K562 (cell line): ENCODE measurements around the gene PRSS53. TPM values are rescaled to one million over a fixed set of nuclear protein-coding genes. Genes with fewer than 3 reads are reported as not detected.

Experiments
- MLLT1 ChIP-seq, 2 experiments: fragments of 450-650 bp; IDR thresholded peaks; 2 replicates each; pipeline ENCODE4 v1.6.1; 2016
- PML ChIP-seq: IDR thresholded peaks from 2 replicates; pipeline ENCODE4 v1.6.1; 2012; ENCODE audit warnings: low read length, inconsistent platforms
- RBBP5 ChIP-seq: fragments of 200-600 bp; sonication (generic); IDR thresholded peaks from 2 replicates; pipeline ENCODE4 v1.6.1; 2012; ENCODE audit warnings: borderline replicate concordance, mild to moderate bottlenecking, low read length, control low read depth, inconsistent platforms; ENCODE audit not compliant: insufficient read depth, poor library complexity, severe bottlenecking
- RBM34 ChIP-seq: fragments of 200-400 bp; formaldehyde crosslinking; IDR thresholded peaks from 2 replicates; pipeline ENCODE4 v1.6.1; 2018; ENCODE audit warnings: low read length, borderline replicate concordance; ENCODE audit not compliant: insufficient read depth
- RERE ChIP-seq: sonication (generic); formaldehyde crosslinking; IDR thresholded peaks from 2 replicates; pipeline ENCODE4 v1.8.0; 2023; ENCODE audit warnings: missing genetic modification reagents, mild to moderate bottlenecking, borderline replicate concordance
- TARDBP ChIP-seq: fragments of 450-650 bp; IDR thresholded peaks from 2 replicates; pipeline ENCODE4 v1.6.1; 2016
- ZEB2 ChIP-seq: fragments of 450-650 bp; IDR thresholded peaks from 2 replicates; pipeline ENCODE4 v1.6.1; 2016
- ZFP36 ChIP-seq: fragments of 150-350 bp; IDR thresholded peaks from 2 replicates; pipeline ENCODE4 v1.6.1; 2018; ENCODE audit warnings: low read length, low read depth; ENCODE audit not compliant: partially characterized antibody
- ZNF551 ChIP-seq: fragments of 250-450 bp; sonication (Bioruptor Pico); IDR thresholded peaks from 2 replicates; pipeline ENCODE4 v1.5.0; 2021; ENCODE audit warnings: mild to moderate bottlenecking, moderate library complexity
- polyA plus RNA-seq, 8 experiments: library from polyadenylated mRNA; depleted of rRNA in 4 of 8; stranded (reverse) in 5 of 8; unstranded in 3 of 8; fragments of >200 nt; fragmentation: Nextera tagmentation in 2 of 8; fragmentation: Illumina TruSeq in 1 of 8; extraction: Ambion mirVana in 2 of 8; extraction: Trizol in 1 of 8; gene quantifications; 2 replicates each; pipeline versions ENCODE4 v1.2.1 to v1.2.3, GENCODE V29; 2011 to 2014; ENCODE audit warnings: inconsistent platforms in 1 of 8, missing spikeins in 1 of 8
- total RNA-seq, 7 experiments: library from RNA; depleted of rRNA in 6 of 7; stranded (reverse); fragments of >200 nt in 6 of 7; fragmentation: Illumina TruSeq in 2 of 7; extraction: Trizol in 2 of 7; gene quantifications; 2 replicates each; pipeline versions ENCODE4 v1.2.1 to v1.2.3, GENCODE V29; 2011 to 2021; ENCODE audit warnings: low replicate concordance in 1 of 7
- TF ChIP-seq, protein P1 (sequence below): sonication (generic); formaldehyde crosslinking; IDR thresholded peaks from 2 replicates; pipeline ENCODE4 v1.8.1; 2023; ENCODE audit warnings: missing genetic modification reagents, mild to moderate bottlenecking, borderline replicate concordance
- TF ChIP-seq, protein P2 (sequence below): fragments of 450-650 bp; conservative IDR thresholded peaks from 2 replicates; pipeline ENCODE4 v1.6.1; 2016; ENCODE audit warnings: missing genetic modification characterization, low read depth, mild to moderate bottlenecking, missing compliant biosample characterization, moderate library complexity

The PRSS53 gene
- total and polyA plus RNA-seq, 9 of the 15 experiments (the other 6 are each of a cell fraction or from before 2014, with no cell fraction given): 0.40 to 1.9 (median 0.78) TPM; not detected in 2

DNA sequence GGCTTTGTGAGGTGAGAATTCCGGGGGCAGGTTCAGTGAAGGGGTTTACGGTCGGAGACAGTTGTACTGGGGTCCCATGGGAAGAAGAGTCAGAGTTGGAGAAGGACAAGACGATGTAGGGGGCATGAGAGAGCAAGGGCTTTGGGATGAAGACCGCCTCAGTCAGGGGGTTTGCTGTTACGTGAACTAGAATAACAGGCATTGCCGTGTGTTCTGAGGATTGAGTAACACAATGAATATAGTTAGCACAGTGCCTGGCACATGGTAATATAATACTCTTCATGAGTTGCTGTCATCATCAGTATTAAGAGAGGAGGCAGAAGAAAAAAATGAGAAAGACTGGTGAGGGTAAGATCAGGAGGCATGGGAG, 13.9 kb downstream of the PRSS53 start (continued):
- TF ChIP-seq, protein P1, sequence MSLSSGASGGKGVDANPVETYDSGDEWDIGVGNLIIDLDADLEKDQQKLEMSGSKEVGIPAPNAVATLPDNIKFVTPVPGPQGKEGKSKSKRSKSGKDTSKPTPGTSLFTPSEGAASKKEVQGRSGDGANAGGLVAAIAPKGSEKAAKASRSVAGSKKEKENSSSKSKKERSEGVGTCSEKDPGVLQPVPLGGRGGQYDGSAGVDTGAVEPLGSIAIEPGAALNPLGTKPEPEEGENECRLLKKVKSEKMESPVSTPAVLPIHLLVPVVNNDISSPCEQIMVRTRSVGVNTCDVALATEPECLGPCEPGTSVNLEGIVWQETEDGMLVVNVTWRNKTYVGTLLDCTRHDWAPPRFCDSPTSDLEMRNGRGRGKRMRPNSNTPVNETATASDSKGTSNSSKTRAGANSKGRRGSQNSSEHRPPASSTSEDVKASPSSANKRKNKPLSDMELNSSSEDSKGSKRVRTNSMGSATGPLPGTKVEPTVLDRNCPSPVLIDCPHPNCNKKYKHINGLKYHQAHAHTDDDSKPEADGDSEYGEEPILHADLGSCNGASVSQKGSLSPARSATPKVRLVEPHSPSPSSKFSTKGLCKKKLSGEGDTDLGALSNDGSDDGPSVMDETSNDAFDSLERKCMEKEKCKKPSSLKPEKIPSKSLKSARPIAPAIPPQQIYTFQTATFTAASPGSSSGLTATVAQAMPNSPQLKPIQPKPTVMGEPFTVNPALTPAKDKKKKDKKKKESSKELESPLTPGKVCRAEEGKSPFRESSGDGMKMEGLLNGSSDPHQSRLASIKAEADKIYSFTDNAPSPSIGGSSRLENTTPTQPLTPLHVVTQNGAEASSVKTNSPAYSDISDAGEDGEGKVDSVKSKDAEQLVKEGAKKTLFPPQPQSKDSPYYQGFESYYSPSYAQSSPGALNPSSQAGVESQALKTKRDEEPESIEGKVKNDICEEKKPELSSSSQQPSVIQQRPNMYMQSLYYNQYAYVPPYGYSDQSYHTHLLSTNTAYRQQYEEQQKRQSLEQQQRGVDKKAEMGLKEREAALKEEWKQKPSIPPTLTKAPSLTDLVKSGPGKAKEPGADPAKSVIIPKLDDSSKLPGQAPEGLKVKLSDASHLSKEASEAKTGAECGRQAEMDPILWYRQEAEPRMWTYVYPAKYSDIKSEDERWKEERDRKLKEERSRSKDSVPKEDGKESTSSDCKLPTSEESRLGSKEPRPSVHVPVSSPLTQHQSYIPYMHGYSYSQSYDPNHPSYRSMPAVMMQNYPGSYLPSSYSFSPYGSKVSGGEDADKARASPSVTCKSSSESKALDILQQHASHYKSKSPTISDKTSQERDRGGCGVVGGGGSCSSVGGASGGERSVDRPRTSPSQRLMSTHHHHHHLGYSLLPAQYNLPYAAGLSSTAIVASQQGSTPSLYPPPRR (CRISPR knock-in tag): no peak
- TF ChIP-seq PML: no peak
- no peak for TF ChIP-seq RBBP5
- no peak for TF ChIP-seq RBM34
- TF ChIP-seq ZEB2: no peak
- no peak for TF ChIP-seq MLLT1 (IDR thresholded peaks at IDR 0.05)
- TF ChIP-seq, protein P2, sequence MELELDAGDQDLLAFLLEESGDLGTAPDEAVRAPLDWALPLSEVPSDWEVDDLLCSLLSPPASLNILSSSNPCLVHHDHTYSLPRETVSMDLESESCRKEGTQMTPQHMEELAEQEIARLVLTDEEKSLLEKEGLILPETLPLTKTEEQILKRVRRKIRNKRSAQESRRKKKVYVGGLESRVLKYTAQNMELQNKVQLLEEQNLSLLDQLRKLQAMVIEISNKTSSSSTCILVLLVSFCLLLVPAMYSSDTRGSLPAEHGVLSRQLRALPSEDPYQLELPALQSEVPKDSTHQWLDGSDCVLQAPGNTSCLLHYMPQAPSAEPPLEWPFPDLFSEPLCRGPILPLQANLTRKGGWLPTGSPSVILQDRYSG (tag): no peak
- no peak for TF ChIP-seq TARDBP
- no peak for TF ChIP-seq RERE (CRISPR knock-in tag)
- TF ChIP-seq ZFP36: no peak
- no peak for TF ChIP-seq ZNF551 (CRISPR knock-in tag)
